ACHN (cell line): ENCODE data around the gene CLCF1.
A peak's percentile ranks its signal among the peaks of the same experiment; 100 is the strongest.

Experiments
- DNase-seq: peaks from one replicate; pipeline ENCODE4 v3.0.0-alpha.2; 2015
- in situ Hi-C: cut with HindIII; loops from 2 replicates; pipeline ENCODE4 v1.10.0; 2017; ENCODE audit warnings: low sequenced_read_pairs, low pct_ligation_motif_present, low pct_unique_long_range_greater_than_20kb

CLCF1 gene

GRCh38 chr11:67367761-67368227, 5.6 kb downstream of the CLCF1 start:
- DNase-seq: no peak
- in situ Hi-C loops: no loop called here

- in situ Hi-C loops: no loop called here
- DNase-seq: no peak
These were observed 6.2 kb downstream of the CLCF1 start for GRCh38 chr11:67366961-67367760.

- no peak for DNase-seq
- in situ Hi-C loops: no loop called here
These were observed 6.9 kb downstream of the CLCF1 start for GRCh38 chr11:67366546-67366945.

- no peak for DNase-seq
- in situ Hi-C loops: no loop called here
These were observed 7.5 kb downstream of the CLCF1 start for GRCh38 chr11:67365736-67366444.

- in situ Hi-C loops: no loop called here
- DNase-seq: no peak
These were observed 8.3 kb downstream of the CLCF1 start for GRCh38 chr11:67364783-67365722.

- in situ Hi-C loops: no loop called here
- no peak for DNase-seq
These were observed 9.2 kb downstream of the CLCF1 start for GRCh38 chr11:67364169-67364568.

- DNase-seq: peak; percentile 77
- in situ Hi-C loops: no loop called here
These were observed 15.3 kb downstream of the CLCF1 start for GRCh38 chr11:67357831-67358670.

- peak; percentile 83 for DNase-seq
These were observed 16.4 kb downstream of the CLCF1 start for GRCh38 chr11:67356864-67357561.

GRCh38 chr11:67356387-67356863, 17.0 kb downstream of the CLCF1 start:
- in situ Hi-C loops: no loop called here
- DNase-seq: no peak

More at GRCh38 chr11:67356864-67357561, 16.4 kb downstream of the CLCF1 start:
- in situ Hi-C loops: no loop called here

GRCh38 chr11:67355794-67356386, 17.5 kb downstream of the CLCF1 start:
- no peak for DNase-seq
- in situ Hi-C loops: no loop called here

GRCh38 chr11:67355023-67355793, 18.2 kb downstream of the CLCF1 start:
- in situ Hi-C loops: no loop called here
- no peak for DNase-seq

- in situ Hi-C loops: no loop called here
- DNase-seq: peak; percentile 90
These were observed 19.0 kb downstream of the CLCF1 start for GRCh38 chr11:67354075-67355022.

GRCh38 chr11:67353317-67354074, 19.9 kb downstream of the CLCF1 start, which contains the start of gene POLD4:
Gene POLD4 (minus strand): TSS chr11:67353546. CDS start chr11:67353399, 147 bp downstream.
- peak; percentile 93 for DNase-seq
- in situ Hi-C loops: no loop called here

- in situ Hi-C loops: no loop called here
- DNase-seq: no peak
These were observed 20.7 kb downstream of the CLCF1 start for GRCh38 chr11:67352546-67353316.
